IPS DF 4.7 (cell line): ENCODE data around the gene TNIP3.

ENCODE experiments used
- DNase-seq: peaks from one replicate; pipeline ENCODE4 v3.0.0-alpha.2; 2013; ENCODE audit warnings: low spot score; ENCODE audit errors: extremely low read depth

TNIP3 gene

DNA sequence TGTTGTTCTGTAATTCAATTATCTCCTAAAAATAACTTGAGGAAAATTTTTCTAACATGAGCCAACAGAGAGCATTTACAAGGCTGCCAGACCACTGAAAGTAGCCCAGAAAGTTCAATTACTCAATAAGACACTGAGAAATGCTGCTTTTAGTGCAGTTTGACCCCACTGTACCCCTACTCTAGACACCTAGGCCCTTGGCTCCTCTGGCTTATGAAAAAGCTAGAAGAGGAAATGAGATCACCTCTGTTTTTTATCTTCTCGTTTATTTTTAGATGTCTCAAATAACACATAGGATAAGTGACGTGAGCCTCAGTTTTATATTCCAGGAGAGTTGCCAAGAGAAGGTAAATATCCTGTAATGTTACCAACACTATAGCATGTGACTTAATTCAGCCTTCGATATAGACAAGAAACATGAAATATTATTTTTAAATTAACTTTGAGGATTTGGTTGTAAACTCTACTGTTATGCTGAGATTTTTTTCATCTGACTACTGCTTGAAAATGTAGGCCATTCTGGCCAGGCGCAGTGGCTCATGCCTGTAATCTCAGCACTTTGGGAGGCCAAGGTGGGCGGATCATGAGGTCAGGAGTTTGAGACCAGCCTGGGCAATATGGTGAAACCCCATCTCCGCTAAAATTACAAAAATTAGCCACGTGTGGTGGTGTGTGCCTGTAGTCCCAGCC is 24.4 kb downstream of the TNIP3 start:
- no peak for DNase-seq

DNA sequence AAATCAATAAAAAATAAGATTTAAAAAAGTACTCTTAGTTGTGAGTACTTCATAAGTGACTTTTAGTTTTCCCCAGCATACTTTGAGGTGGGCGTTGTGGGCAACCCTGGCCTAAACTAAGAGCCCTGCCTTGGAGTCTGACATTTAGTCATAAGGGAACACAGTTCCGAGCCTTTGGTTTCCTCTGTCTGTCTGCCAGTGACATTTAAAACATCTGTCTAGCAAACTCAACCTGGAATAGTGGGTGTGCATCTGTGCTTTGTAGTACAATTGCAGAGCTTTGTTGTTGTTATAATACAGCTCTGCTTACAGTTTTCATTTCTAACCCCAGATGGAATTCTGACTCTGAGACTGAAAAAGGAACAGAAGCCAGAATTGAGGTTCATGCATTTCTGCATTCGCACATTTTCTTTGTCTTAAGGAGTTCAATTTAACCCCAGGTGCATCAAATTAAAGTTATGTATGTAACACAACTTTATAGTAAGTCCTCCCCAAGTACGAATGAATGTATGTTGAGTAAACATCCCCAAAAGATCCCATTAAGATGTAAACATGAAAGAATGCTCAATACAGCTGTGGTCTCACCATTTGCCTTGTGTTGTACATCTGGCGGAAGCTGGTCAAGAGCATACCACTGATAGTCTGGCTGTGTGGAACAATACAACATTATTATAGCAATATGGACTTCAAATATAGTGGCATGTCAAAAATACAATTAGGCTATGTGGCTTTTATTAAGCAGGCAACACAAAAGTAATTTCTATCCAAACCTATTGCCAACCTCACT is 25.9 kb downstream of the TNIP3 start:
- no peak for DNase-seq

DNA sequence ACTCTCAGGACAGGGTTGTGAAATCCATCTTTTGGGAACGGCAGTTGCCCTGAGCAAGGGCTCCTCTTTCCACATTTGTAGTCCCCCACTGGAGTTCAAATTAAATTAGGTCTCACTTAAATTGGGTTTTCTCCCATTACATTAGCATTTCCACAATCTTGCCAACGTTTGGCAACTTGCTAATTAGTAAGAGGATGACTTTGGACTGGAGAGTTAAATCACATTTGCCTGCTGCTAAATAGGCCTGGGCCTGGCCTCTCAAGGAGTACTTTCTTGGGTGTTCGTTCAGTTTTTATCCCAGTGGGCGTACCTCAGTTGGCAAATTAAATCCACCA is 33.8 kb downstream of the TNIP3 start:
- DNase-seq: no peak

DNA sequence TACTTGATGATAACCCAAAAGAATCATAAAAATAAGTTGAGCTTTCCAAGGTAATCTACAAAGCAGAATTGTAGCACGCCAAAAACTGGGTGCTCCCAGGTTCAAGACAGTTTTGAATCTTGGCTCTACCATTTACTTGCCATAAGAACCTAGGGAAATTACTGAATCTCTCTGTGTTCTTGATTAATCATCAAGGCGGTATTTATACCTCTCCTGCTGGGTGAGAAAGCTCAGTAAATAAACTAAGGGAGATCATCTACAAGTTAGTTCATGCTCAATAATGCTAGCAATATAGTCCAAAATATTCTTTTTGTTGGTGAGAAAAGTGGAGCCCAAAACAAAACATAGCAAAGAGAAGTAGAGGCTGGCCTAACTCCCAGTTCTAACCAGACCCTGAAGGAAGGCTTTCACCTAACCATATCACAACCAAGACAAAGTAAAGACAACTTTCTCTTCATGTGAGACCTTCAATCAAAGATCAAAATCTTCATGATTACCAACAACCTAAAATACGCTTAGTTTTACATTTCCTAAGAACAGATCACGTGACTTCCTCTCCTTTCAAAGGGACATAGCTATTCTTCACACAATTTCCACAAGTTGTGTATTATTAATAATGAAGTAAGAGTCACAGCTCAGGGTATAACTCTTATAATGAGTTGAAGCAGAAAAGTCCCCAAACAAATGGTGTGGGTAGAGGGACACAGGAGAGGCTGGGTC is 34.4 kb downstream of the TNIP3 start:
- DNase-seq: no peak

DNA sequence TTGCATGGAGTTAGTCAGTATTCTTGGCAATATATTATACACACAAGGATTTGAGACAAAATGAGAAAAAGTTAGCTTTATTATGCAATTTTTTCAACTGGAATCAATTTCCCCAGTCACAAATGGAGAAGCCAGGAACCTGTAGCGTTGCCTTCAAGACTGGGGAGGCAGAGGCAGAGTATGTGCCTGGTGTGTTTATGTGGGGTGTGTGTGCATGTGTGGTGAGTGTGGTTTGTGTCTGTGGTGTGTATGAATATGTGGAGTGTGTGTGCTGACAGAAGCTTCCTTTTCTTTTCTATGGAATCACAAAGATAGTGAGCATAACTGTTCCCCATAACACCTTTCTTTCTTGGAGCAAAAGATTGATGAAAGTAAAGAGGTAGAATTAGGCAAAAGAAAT is 37.0 kb downstream of the TNIP3 start:
- DNase-seq: no peak

GRCh38 chr4:121126449-121127006 is 37.6 kb downstream of the TNIP3 start:
- no peak for DNase-seq

DNA sequence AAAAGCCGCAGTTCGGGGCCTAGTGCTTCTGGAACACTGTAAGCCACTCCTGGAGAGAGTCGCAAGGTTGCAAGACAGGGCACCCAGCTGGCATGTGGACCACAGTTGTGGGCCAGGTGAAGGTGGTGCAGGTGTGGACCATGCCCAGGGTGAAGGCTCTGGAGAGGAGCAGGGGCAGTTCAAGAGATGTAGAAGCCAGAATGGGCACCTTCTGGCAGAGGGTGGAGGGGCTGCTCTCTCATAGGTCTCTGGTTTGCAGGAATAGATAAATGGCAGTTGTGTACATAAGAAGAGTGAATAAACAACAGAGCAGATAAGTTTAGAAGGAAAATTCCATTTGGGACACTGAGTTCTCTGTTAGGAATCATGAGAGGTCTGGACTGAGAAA is 38.6 kb downstream of the TNIP3 start:
- no peak for DNase-seq

DNA sequence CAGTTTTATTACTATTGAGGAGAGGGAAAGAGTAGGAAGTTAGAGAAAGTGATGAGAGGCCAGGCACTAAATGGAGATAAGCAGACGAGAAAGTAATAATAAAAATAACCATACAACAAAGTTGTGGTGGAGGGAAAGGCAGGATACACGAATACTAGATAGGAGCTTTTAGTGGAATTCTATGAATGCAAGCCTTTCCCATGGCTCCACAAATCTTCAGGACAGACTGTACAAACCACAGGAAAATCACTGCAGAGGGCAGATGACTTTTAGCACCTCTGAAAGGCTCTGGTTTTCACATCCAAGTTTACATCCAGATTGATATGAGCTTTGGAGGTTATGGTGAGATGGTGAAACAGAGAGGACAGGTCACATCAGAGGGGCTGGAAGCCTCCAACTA is 41.5 kb downstream of the TNIP3 start:
- no peak for DNase-seq

- no peak for DNase-seq
These were observed 44.4 kb downstream of the TNIP3 start for GRCh38 chr4:121119715-121120114.

GRCh38 chr4:121118344-121118743 is 45.8 kb downstream of the TNIP3 start:
- DNase-seq: no peak

DNA sequence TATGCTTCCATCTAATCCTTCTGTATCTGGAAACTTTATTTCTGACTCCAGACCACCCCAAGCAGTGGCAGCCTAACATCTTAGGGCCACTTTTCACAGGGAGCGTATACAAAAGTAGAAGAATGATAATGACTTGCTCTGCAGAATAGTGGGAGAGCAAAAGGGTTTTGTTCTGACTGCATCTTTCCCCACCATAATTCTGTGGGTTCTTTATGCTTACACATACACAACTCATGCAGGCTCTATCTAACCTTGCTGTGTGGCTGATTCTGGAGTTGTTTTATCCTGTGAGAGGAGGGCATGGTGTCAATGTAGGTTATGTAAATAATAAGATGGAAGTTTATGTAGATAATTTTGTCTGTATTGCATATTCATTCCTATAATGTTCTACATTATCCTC is 49.4 kb downstream of the TNIP3 start:
- no peak for DNase-seq

DNA sequence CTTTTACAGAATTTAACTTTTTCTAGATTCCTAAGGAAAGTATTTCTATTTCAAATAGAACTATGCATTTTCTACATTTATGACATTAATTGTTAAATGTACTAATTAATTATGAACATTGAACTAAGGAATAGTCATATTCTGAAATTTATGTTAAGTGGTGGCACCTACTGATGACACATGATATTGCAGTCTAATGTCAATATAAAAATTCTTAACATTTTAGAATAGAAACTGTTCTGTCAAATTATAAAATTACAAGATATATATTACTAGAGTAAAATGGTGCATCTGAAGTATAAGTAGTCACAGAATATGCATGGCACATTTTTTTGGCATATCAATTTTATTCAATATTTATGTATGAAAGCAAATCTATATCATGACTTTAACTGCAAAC is 51.6 kb downstream of the TNIP3 start:
- no peak for DNase-seq

DNA sequence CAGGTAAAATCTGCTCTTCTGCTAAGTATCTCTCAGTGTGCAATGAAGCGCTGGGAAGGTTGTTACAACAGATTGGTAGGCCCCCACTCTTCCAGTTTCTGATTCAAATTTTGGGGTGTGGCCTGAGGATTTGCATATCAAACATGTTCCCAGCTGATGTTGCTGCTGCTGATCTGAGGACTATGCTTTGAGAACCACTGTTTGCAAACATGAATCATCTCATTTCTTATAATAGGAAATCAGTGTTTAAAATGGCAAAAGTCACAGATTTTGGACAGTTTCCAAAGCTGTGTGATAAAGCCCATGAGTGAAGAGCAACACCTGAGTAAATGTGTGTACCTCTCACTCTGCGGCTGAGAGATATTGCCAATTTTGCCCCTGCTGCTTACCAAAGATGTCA is 55.6 kb downstream of the TNIP3 start:
- DNase-seq: no peak

- DNase-seq: no peak
These were observed 56.6 kb downstream of the TNIP3 start for GRCh38 chr4:121107507-121107906.

GRCh38 chr4:121100093-121100775 is 63.9 kb downstream of the TNIP3 start:
- DNase-seq: no peak

- no peak for DNase-seq
These were observed 65.9 kb downstream of the TNIP3 start for GRCh38 chr4:121098266-121098665.

DNA sequence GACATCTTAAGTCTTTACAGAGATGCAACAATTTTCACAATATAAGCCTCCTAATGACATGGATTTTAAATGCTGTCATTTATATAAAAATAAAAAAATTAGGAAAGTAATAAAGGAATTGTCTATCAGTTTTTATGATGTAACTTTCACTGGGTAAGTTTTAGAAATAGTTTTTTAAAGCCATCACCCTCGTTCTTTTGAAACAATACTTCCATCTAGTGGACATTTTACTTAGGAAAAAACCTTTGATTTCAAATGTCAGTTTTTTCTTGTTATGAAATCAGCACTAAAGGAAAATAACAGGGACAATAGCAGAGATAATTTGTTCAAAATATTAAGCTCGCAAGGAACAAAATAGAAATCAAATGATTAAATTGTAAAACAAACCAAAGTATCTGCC is 67.5 kb downstream of the TNIP3 start:
- no peak for DNase-seq

DNA sequence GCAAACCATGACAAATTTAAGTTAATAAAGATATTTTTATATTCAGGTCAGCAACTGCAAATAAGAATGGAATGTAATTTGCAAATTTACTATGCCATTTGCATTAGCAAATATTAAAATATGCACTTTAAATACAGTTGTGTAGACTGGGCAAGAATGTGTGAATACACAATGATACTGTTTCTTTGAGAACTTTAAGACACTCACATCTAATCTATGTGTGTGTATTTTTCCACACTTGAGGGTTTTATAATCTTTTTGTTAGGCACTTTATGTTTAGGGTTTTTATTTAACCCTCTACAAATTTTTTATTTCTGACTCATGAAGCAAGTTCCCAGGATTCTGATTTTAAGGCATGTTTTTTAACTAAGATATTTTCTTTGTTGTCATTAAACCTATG is 67.9 kb downstream of the TNIP3 start:
- DNase-seq: no peak

GRCh38 chr4:121094297-121094966 is 69.7 kb downstream of the TNIP3 start:
- no peak for DNase-seq

DNA sequence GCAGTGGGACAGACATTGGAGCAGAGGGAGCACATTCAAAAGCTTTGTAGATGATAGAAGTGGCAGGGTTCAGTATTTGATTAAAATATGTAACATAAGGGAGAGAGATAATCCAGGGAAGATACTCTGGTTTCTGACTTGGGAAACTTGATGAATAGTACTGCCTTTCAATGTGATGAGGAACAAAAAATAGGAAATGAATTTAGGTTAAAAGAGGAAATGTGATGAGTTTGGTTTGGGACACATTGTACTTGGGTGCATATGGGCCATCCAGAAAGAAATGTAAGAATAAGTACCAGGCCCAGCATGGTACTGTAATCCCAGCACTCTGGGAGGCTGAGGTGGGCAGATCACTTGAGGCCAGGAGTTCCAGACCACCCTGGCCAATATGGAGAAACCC is 70.9 kb downstream of the TNIP3 start:
- DNase-seq: no peak

DNA sequence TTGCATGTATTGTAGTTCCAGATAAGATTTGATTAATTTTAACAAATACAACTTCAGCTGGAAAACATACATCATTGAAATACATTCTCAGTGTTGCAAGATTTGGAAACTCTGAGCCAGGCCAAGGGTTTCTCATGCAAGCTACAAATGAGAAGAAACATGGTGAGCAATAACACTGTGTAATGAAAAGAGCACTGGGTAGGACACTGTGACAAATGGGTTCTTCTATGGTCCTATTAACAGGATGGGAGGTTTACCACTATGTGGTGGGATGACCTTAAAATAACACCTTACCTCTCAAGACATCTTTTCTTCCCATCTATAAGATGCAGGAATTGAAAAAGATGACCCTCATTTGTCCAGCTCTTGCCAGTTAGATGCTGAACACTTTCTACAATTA is 72.2 kb downstream of the TNIP3 start:
- DNase-seq: no peak
